HepG2 (cell line): Measurements from ENCODE around the gene TRIM27. TPM values are rescaled to one million over a fixed set of nuclear protein-coding genes. Genes with fewer than 3 reads are reported as not detected.
A peak's percentile ranks its signal among the peaks of the same experiment; 100 is the strongest.

Source experiments
- ARID5B ChIP-seq: IDR thresholded peaks from 2 replicates; pipeline ENCODE4 v1.4.0; 2020; ENCODE audit warnings: mild to moderate bottlenecking, missing genetic modification reagents
- GATAD2A ChIP-seq: IDR thresholded peaks from 2 replicates; pipeline ENCODE4 v1.6.1; 2016
- KAT8 ChIP-seq: IDR thresholded peaks from 2 replicates; pipeline ENCODE4 v1.6.1; 2016; ENCODE audit warnings: missing genetic modification reagents, missing compliant biosample characterization
- NCOA1 ChIP-seq: sonication (generic); formaldehyde crosslinking; IDR thresholded peaks from 2 replicates; pipeline ENCODE4 v1.9.0; 2021; ENCODE audit warnings: missing genetic modification reagents
- PHF21A ChIP-seq: sonication (generic); formaldehyde crosslinking; IDR thresholded peaks from 2 replicates; pipeline ENCODE4 v1.5.0; 2020; ENCODE audit warnings: mild to moderate bottlenecking, missing genetic modification reagents
- ZNF550 ChIP-seq: sonication (generic); formaldehyde crosslinking; IDR thresholded peaks from 2 replicates; pipeline ENCODE4 v1.4.0; 2020; ENCODE audit warnings: mild to moderate bottlenecking, missing genetic modification reagents, borderline replicate concordance
- ZNF772 ChIP-seq: sonication (generic); formaldehyde crosslinking; IDR thresholded peaks from 2 replicates; pipeline ENCODE4 v1.5.0; 2020; ENCODE audit warnings: mild to moderate bottlenecking, missing genetic modification reagents
- polyA plus RNA-seq, 8 experiments: library from polyadenylated mRNA; depleted of rRNA in 3 of 8; stranded (reverse) in 7 of 8; unstranded in 1 of 8; fragments of >200 nt; fragmentation: Illumina TruSeq in 4 of 8; extraction: Trizol in 4 of 8; gene quantifications; 2 replicates each; pipeline versions ENCODE4 v1.2.1 to v1.2.3, GENCODE V29; 2011 to 2016; ENCODE audit warnings: low read depth in 4 of 8, missing spikeins in 1 of 8, mixed read lengths in 1 of 8; ENCODE audit not compliant: insufficient read depth in 1 of 8
- total RNA-seq, 5 experiments: library from RNA; depleted of rRNA; stranded (reverse); fragments of >200 nt; fragmentation: Illumina TruSeq; extraction: Trizol; gene quantifications; 2 replicates each; pipeline ENCODE4 v1.2.3, GENCODE V29; 2016; ENCODE audit warnings: low read depth in 1 of 5
- TF ChIP-seq, protein P1 (sequence below): sonication (generic); formaldehyde crosslinking; IDR thresholded peaks from 2 replicates; pipeline ENCODE4 v1.4.0; 2020; ENCODE audit warnings: mild to moderate bottlenecking, missing genetic modification reagents
- TF ChIP-seq, protein P2 (sequence below): sonication (generic); formaldehyde crosslinking; conservative IDR thresholded peaks from 2 replicates; pipeline ENCODE4 v1.4.0; 2020; ENCODE audit warnings: missing genetic modification reagents
- TF ChIP-seq, protein P3 (sequence below): sonication (generic); formaldehyde crosslinking; IDR thresholded peaks from 2 replicates; pipeline ENCODE4 v1.4.0; 2020; ENCODE audit warnings: missing genetic modification reagents, borderline replicate concordance

The TRIM27 gene
- total and polyA plus RNA-seq, 2 of the 13 experiments (the other 11 are each of a cell fraction or from before 2014, with no cell fraction given), result 88.6 to 112 TPM

GRCh38 chr6:28896505-28897368, 27.0 kb downstream of the TRIM27 start (continued):
- TF ChIP-seq ARID5B, result no peak
- TF ChIP-seq, protein P1, sequence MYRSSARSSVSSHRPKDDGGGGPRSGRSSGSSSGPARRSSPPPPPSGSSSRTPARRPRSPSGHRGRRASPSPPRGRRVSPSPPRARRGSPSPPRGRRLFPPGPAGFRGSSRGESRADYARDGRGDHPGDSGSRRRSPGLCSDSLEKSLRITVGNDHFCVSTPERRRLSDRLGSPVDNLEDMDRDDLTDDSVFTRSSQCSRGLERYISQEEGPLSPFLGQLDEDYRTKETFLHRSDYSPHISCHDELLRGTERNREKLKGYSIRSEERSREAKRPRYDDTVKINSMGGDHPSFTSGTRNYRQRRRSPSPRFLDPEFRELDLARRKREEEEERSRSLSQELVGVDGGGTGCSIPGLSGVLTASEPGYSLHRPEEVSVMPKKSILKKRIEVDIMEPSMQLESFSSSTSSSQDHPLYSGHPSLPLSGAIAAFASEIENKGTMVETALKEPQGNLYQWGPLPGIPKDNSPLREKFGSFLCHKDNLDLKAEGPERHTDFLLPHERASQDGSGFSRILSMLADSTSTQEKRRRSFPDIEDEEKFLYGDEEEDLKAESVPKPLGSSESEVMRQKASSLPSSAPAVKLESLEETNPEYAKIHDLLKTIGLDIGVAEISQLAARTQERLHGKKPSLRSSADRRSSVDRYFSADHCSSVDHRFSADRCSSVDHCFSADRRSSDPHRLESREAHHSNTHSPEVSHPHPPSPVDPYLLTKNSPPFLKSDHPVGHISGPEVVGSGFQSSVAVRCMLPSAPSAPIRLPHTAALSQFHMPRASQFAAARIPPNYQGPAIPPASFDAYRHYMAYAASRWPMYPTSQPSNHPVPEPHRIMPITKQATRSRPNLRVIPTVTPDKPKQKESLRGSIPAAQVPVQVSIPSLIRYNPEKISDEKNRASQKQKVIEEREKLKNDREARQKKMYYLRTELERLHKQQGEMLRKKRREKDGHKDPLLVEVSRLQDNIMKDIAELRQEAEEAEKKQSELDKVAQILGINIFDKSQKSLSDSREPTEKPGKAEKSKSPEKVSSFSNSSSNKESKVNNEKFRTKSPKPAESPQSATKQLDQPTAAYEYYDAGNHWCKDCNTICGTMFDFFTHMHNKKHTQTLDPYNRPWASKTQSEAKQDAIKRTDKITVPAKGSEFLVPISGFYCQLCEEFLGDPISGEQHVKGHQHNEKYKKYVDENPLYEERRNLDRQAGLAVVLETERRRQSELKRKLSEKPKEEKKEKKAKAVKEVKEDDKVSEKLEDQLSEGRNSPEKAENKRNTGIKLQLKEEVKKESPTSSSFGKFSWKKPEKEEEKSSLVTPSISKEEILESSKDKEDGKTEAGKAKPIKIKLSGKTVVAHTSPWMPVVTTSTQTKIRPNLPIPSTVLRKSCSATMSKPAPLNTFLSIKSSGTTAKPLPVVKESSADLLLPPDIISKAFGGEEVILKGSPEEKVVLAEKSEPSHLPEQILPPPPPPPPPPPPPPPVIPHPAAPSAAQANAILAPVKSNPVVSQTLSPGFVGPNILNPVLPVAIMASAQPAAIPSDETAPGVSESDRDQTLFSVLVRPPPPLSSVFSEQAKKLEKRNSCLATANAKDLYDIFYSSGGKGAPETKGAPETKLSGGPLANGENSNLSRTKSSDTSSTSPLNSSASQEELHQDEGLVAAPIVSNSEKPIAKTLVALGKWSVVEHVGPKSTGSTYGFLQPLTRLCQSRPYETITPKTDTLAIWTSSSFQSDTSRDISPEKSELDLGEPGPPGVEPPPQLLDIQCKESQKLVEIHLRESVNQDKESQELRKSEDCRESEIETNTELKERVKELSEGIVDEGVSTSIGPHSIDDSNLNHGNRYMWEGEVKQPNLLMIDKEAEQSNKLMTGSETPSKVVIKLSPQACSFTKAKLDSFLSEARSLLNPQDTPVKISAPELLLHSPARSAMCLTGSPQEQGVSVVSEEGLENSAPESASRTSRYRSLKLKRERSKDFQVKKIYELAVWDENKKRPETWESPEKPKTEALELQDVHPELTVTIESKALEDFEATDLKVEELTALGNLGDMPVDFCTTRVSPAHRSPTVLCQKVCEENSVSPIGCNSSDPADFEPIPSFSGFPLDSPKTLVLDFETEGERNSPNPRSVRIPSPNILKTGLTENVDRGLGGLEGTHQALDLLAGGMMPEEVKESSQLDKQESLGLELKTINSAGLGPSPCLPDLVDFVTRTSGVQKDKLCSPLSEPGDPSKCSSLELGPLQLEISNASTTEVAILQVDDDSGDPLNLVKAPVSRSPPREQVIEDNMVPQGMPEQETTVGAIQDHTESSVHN (CRISPR knock-in tag), result peak; percentile 49; the same call in 1 of the 2 replicates
- peak; percentile 15; the same call in 1 of the 2 replicates for TF ChIP-seq ZNF772 (CRISPR knock-in tag)
- TF ChIP-seq PHF21A (CRISPR knock-in tag), result peak; percentile 48; the same call in 1 of the 2 replicates
- TF ChIP-seq KAT8 (CRISPR knock-in tag), result 0 out of 2 replicates have a peak, but pooled peaks have one; percentile 12
- TF ChIP-seq GATAD2A, result peak; percentile 8; the same call in 1 of the 2 replicates
- peak; percentile 58; the same call in 1 of the 2 replicates for TF ChIP-seq NCOA1 (CRISPR knock-in tag)
- TF ChIP-seq, protein P2, sequence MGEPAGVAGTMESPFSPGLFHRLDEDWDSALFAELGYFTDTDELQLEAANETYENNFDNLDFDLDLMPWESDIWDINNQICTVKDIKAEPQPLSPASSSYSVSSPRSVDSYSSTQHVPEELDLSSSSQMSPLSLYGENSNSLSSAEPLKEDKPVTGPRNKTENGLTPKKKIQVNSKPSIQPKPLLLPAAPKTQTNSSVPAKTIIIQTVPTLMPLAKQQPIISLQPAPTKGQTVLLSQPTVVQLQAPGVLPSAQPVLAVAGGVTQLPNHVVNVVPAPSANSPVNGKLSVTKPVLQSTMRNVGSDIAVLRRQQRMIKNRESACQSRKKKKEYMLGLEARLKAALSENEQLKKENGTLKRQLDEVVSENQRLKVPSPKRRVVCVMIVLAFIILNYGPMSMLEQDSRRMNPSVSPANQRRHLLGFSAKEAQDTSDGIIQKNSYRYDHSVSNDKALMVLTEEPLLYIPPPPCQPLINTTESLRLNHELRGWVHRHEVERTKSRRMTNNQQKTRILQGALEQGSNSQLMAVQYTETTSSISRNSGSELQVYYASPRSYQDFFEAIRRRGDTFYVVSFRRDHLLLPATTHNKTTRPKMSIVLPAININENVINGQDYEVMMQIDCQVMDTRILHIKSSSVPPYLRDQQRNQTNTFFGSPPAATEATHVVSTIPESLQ (CRISPR knock-in tag), result peak; percentile 50; the same call in 1 of the 2 replicates
- TF ChIP-seq, protein P3, sequence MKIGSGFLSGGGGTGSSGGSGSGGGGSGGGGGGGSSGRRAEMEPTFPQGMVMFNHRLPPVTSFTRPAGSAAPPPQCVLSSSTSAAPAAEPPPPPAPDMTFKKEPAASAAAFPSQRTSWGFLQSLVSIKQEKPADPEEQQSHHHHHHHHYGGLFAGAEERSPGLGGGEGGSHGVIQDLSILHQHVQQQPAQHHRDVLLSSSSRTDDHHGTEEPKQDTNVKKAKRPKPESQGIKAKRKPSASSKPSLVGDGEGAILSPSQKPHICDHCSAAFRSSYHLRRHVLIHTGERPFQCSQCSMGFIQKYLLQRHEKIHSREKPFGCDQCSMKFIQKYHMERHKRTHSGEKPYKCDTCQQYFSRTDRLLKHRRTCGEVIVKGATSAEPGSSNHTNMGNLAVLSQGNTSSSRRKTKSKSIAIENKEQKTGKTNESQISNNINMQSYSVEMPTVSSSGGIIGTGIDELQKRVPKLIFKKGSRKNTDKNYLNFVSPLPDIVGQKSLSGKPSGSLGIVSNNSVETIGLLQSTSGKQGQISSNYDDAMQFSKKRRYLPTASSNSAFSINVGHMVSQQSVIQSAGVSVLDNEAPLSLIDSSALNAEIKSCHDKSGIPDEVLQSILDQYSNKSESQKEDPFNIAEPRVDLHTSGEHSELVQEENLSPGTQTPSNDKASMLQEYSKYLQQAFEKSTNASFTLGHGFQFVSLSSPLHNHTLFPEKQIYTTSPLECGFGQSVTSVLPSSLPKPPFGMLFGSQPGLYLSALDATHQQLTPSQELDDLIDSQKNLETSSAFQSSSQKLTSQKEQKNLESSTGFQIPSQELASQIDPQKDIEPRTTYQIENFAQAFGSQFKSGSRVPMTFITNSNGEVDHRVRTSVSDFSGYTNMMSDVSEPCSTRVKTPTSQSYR, result no peak
- peak; percentile 56; the same call in 1 of the 2 replicates for TF ChIP-seq ZNF550
